ENCODE measurements around the gene PRDX4.
"Not testable (repeated sequence)": the region's sequence is repeated elsewhere in the genome, so short reads cannot be mapped to it uniquely, and the experiment has no call there.

The PRDX4 gene

DNA sequence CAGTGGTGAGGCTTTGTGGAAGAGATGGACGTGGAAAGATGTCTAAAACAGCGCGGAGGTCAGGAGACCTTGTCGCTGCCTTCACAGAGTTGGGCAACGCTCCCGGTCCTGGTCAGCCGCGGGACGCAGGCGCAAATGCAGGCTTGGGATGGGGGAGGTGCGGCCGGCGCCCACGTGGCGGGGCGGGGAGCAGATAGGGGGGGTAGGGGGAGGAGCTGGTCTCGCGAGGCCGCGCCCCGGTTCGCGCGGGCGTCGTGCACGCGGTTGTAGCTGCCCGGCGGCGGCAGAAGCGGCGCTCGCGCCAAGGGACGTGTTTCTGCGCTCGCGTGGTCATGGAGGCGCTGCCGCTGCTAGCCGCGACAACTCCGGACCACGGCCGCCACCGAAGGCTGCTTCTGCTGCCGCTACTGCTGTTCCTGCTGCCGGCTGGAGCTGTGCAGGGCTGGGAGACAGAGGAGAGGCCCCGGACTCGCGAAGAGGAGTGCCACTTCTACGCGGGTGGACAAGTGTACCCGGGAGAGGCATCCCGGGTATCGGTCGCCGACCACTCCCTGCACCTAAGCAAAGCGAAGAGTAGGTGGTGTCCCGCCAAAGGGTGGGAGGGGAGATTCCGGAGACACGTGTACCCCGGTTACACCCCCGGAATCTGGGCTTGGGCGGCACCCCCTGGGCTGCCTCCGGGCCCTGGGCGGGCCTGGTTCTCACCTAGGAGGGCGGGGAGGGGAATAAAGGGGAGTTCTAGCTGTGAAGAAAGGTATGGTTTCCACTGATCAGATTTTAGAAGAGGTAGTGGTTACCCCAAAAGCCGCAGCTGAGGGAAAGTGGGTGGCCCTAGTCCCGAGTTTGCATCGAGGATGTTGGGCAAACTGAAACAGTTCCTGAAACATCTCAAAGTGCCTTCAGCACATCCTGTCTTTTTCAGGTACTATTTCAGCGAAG lies at the start of gene PRDX4:
PRDX4 (plus strand) TSS at position 255 of the 939 bp plus-strand sequence; CDS start at position 333, 78 bp downstream.
- DNase-seq (ENCODE audit: low spot score): peak; percentile 96

GRCh38 chrX:23621621-23622265 lies 45.5 kb upstream of the PRDX4 start:
- DNase-seq (ENCODE audit: low spot score): no peak

DNA sequence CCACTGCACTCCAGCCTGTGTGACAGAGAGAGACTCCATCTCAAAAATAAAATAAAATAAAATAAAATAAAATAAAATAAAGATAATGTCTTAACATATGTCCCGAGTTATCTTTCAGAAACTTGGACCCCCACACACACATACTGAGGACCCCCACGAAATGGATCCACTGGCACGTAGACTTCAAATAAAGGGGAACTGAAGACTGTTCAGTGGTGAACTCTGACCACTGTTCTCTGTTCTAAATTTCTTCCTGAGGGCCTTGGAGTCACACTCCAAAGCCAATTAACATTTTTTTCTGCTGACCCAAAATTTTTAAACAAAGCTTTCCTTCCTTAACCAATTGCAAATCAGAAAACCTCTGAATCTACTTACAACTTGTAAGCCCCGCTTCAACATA lies 43.5 kb upstream of the PRDX4 start:
- DNase-seq (ENCODE audit: low spot score): no peak

- no peak for DNase-seq (ENCODE audit: low spot score)
These were observed 40.6 kb upstream of the PRDX4 start for GRCh38 chrX:23626651-23627050.

- no peak for DNase-seq (ENCODE audit: low spot score)
These were observed 39.2 kb upstream of the PRDX4 start for GRCh38 chrX:23628131-23628530.

DNA sequence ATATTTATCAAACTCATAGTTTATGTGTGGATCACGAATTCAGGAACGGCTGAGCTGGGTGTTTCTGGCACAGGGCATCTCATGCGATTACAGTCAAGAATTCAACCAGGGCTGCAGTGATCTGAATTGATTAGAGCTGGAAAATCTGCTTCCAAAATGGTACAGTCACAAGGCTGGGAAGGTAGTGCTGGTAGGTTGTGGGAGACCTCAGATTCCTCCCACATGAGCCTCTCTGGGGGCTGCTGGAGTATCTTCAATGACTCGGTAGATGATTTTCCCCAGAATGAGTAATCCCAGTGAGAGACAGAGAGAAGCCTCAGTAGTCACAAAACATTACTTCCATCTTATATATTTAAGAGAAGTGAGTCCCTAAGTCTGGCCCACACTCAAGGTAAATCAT lies 36.2 kb upstream of the PRDX4 start:
- no peak for DNase-seq (ENCODE audit: low spot score)

DNA sequence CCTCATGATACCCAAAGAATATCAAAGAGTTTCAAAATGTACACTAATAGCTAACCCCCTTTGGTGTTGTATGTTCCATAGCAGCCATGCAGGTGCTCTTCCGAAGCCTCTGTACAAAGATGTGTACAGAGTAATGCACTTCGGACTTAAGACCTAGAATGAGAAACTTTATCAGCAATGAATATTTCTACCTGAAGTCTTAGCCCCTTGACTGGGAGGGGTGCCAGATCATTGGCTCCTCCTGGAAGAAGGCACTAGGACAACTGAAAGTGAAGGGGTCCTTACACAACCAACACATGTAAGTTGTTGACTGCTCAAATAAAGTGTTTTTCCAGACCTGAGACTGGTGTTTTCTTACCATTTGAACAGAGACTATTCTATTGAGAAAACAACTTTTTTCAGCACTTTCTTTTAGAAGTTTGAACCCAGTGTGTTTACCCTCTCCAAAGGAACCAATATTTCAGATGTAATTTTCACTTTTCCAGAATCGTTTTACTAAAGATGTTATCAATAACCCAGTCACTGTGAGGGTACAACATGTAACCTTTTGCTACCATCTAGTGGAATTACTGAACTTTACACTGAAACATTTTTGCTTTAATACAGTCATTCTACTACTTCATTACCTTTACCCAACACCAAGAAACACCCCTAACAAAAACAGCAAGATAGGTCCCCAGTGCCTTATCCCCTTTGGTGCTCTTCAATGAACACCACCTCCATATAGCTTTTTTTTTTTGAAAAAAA lies 33.3 kb upstream of the PRDX4 start:
- DNase-seq (ENCODE audit: low spot score): no peak

DNA sequence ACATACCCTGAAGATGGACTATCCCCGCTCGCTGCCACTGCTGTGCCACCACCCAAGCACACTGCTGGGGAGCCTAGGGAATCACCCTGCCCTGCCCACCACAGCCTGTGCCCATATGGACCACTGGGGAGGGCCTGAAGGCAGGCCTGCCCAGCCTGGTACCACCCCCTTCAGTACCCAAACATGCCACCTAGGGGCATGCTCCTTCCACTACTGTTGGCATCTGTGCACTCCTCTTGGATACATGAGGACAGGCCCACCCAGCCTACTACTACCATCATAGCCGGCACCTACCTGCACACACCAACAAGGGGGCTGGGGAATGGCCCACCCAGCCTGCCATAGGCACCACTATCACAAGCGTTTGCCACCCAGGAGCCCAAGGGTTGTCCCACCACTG lies 30.1 kb upstream of the PRDX4 start:
- DNase-seq (ENCODE audit: low spot score): no peak

DNA sequence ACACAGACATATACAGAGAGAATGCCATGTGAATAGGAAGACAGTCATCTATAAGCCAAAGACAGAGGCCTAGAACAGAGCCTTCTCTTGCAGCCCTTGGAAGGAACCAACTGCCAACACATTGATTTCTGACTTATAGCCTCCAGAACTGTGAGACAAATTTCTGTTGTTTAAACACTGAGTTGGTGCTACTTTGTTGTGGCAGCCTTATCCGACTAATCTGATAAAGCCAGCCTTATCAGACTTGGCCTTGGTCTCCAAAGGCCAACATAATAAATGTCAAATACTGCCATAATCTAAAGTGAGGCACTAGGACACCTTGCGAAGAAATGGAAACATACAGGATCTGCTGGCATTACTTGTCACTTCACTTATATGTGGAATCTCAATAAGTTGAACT lies 24.3 kb upstream of the PRDX4 start:
- no peak for DNase-seq (ENCODE audit: low spot score)

GRCh38 chrX:23644744-23645143 lies 22.5 kb upstream of the PRDX4 start:
- DNase-seq (ENCODE audit: low spot score): no peak

DNA sequence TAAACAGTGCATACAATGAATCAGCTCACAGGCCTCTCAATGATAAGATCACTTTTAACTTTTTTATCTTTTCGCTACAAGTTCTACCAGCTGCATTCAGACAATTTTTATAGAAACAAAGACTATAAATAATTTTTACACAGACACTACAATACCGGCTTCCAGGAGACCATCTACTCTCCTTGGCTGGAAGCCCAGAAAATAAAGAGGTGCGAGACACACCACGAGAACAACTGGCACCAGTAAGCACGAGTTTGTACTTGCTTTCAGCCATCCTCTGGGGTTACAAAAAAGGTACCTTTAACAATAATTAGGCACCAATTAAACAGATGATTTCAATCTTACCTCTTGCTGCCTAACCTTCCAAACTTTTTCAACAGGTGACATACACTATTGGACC lies 11.2 kb upstream of the PRDX4 start:
- no peak for DNase-seq (ENCODE audit: low spot score)

- no peak for DNase-seq (ENCODE audit: low spot score)
These were observed 10.6 kb upstream of the PRDX4 start for GRCh38 chrX:23656684-23657083.

GRCh38 chrX:23659339-23659738 lies 8.0 kb upstream of the PRDX4 start:
- DNase-seq (ENCODE audit: low spot score): no peak

GRCh38 chrX:23660083-23660765 lies 7.1 kb upstream of the PRDX4 start:
- DNase-seq (ENCODE audit: low spot score): not testable (repeated sequence)

- DNase-seq (ENCODE audit: low spot score): no peak
These were observed 6.5 kb upstream of the PRDX4 start for GRCh38 chrX:23660766-23661132.

DNA sequence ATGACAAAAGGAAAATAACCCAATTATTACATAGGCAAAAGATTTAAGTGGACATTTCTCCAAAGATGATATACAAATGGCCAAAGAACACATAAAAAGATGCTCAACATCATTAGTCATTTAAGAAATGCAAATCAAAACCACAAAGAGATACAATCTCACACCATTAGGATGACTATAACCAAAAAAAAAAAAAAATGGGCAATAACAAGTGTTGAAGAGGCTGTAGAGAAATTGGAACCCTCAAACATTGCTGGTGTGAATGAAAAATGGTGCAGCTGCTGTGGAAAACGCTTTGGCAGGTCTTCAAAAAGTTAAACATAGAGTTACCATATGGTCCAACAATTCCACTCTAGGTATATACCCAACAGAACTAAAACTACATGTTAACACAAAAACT lies 5.6 kb upstream of the PRDX4 start:
- no peak for DNase-seq (ENCODE audit: low spot score)

DNA sequence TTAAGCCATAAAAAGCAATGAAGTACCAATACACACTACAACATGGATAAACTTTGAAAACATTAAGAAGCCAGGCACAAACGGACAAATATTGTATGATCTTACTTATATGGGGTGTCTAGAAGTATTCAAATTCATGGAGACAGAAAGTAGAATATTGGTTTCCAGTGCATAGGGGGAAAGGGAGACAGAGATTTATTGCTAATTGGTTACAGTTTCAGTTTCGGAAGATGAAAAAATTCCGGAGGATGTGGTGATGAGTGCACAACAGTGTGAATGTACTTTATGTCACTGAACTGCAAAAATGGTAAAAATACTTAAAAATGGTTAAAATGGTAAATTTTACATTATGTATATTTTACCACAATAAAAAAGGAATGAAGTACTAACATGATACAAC lies 5.1 kb upstream of the PRDX4 start:
- DNase-seq (ENCODE audit: low spot score): no peak

- no peak for DNase-seq (ENCODE audit: low spot score)
These were observed 4.4 kb upstream of the PRDX4 start for GRCh38 chrX:23662853-23663252.

DNA sequence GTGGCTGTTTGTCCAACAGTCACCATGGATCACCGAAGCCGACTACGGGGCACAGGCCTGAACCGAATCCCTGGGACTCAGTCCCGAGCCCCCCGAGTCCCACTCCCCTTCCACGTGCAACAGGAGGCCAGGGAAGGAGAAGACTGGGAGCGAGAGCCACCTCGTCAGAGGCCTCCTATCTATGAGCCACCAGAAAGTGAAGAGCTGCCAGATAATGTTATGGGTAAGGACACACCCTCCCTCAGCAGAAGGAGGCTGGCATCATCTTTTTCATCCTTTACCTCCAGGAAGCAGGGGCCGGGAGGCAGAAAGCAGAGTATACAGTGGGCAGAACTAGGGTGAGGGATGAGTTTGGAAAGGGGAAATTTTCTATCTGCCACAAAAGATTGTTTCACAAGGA lies 2.8 kb upstream of the PRDX4 start:
- DNase-seq (ENCODE audit: low spot score): no peak

DNA sequence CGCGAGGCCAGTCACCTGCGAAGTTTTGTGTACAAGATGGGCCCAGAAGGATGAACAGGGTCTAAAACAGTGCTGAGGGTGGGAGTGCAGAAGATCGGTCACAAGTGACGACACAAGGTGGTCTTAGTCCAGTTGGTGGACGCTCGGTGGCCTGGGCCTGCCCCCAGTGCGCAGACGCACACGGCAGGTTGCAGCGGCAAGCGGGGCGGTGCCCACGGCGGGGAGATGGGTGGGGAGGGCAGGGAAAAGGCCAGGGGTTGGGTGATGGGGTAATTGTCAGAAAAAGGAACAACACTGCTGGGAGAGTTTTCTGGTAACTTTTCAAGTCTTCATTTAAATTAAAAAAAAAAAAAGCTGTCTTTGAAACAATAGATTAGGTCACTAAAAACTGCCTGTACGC lies 1.0 kb upstream of the PRDX4 start:
- DNase-seq (ENCODE audit: low spot score): no peak

DNA sequence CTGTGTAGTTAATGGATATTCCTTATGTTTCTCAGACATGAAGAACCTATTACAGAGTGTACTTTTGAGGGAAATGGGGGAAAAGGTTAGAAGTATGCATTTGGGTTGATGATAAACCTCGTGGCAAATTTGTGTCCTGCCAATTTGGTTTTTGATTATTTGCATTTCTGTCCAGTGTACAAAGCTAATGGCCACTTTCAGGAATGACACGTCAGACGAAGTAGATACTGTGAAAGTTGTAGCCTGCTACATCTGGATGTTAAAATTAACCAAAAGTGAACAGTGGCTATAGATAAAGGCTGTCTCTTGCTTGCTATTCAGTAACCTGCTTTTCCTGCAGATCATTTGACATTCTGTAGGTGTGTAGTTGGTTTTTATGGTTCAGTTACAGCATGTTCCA lies 1.0 kb downstream of the PRDX4 start:
- DNase-seq (ENCODE audit: low spot score): no peak

GRCh38 chrX:23670528-23670927 lies 3.2 kb downstream of the PRDX4 start:
- DNase-seq (ENCODE audit: low spot score): no peak

Data from ecto neural progenitor cell (in vitro differentiated cells).